ENCODE measurements around the gene TMEM242.

Gene TMEM242

DNA sequence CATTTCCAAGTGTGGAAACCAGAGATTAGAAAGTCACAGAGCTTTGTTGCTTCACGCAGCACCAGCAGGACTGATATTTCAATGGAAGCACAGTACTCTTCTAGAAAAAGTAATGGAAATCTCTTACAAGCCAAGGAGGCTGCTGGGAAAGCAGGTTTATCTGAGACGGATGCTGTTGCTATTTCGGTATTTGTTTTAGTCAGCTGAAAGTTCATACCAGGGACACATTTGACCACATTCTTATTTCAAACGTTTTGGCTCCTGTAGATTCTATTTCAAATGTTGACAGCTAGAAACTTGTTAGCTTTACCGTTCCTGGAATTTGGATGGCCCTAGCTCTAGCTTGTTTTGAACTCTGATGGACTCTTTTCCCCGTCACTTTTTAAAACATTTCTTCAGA, 3.7 kb upstream of the TMEM242 start:
- no peaks in the 10 kb centered on the region for H3K9me3 ChIP-seq (ENCODE audit: insufficient read depth, low read depth, low read length)
- peaks cover 5% of the 10 kb centered on the region for H4K20me1 ChIP-seq (ENCODE audit: insufficient read depth, low read length, poor library complexity, severe bottlenecking)
- H3K9ac ChIP-seq (ENCODE audit: low read depth, low read length, poor library complexity, severe bottlenecking) = no peak overlapping the region
- H3K79me2 ChIP-seq (ENCODE audit: insufficient read depth, low read length) = peaks cover 13% of the 10 kb centered on the region
- H3F3A ChIP-seq (ENCODE audit: low read depth) = no peaks in the 10 kb centered on the region
- H3K9me2 ChIP-seq (replicated peaks; ENCODE audit: low read depth, low read length) = no peaks in the 10 kb centered on the region
- TF ChIP-seq, protein P1, sequence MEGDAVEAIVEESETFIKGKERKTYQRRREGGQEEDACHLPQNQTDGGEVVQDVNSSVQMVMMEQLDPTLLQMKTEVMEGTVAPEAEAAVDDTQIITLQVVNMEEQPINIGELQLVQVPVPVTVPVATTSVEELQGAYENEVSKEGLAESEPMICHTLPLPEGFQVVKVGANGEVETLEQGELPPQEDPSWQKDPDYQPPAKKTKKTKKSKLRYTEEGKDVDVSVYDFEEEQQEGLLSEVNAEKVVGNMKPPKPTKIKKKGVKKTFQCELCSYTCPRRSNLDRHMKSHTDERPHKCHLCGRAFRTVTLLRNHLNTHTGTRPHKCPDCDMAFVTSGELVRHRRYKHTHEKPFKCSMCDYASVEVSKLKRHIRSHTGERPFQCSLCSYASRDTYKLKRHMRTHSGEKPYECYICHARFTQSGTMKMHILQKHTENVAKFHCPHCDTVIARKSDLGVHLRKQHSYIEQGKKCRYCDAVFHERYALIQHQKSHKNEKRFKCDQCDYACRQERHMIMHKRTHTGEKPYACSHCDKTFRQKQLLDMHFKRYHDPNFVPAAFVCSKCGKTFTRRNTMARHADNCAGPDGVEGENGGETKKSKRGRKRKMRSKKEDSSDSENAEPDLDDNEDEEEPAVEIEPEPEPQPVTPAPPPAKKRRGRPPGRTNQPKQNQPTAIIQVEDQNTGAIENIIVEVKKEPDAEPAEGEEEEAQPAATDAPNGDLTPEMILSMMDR (conservative IDR thresholded peaks at IDR 0.05; ENCODE audit: low read length) = no peak
- no peak for TF ChIP-seq EZH2phosphoT487 (IDR thresholded peaks at IDR 0.05; ENCODE audit: borderline replicate concordance)
- H3K4me3 ChIP-seq (ENCODE audit: low read length, poor library complexity, severe bottlenecking) = no peak overlapping the region
- peaks cover 14% of the 10 kb centered on the region for H3K4me1 ChIP-seq (ENCODE audit: insufficient read depth, low read length, poor library complexity, severe bottlenecking)
- no peak overlapping the region for H2AFZ ChIP-seq (ENCODE audit: low read length)
- peaks cover 4% of the 10 kb centered on the region for H3K27me3 ChIP-seq (ENCODE audit: insufficient read depth, low read length, poor library complexity, severe bottlenecking)
- H3K36me3 ChIP-seq (ENCODE audit: insufficient read depth, low read length) = no peaks in the 10 kb centered on the region
- H3K4me2 ChIP-seq (ENCODE audit: low read depth, low read length, poor library complexity, severe bottlenecking) = no peak overlapping the region

DNA sequence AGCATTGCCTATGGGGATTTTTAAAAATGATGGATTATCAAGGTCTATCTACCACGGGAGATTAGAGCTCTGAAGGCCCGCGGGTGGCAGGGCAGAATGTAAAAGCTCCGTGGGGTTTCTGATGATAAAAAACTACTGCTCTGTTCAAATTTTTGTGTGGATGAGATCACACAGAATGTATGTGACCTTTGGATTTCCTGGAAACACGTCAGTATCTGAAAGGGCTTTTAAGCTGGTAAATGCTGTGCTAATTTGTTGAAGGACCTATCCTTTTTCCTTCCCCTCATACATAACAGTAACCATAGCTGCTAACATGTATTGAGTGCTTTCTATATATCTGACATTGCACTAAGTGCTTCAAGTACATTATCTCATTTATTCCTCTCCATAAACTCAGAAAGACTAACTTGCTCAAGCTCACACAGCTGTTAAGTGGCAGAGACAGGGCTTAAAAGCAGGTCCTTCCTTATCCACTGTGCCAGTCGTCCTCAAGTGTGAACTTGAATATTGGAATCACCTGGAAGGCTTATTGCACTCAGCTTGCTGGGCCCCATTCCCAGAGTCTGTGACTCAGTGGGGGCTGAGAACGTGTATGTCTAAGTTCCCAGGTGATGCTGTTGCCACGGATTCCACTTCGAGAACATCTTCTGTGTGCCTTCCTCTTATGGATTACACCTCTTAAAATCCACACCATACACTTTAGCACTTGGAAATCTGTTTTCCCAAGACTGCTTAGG, 1.9 kb upstream of the TMEM242 start:
- H3K9ac ChIP-seq (ENCODE audit: low read depth, low read length, poor library complexity, severe bottlenecking) = no peak overlapping the region
- H3K4me3 ChIP-seq (ENCODE audit: low read length, poor library complexity, severe bottlenecking) = no peak overlapping the region
- peaks cover 21% of the 10 kb centered on the region for H3K79me2 ChIP-seq (ENCODE audit: insufficient read depth, low read length)
- H3K27me3 ChIP-seq (ENCODE audit: insufficient read depth, low read length, poor library complexity, severe bottlenecking) = no peaks in the 10 kb centered on the region
- peaks cover 22% of the 10 kb centered on the region for H3K4me1 ChIP-seq (ENCODE audit: insufficient read depth, low read length, poor library complexity, severe bottlenecking)
- peaks cover 5% of the 10 kb centered on the region for H4K20me1 ChIP-seq (ENCODE audit: insufficient read depth, low read length, poor library complexity, severe bottlenecking)
- TF ChIP-seq, protein P1 (conservative IDR thresholded peaks at IDR 0.05; ENCODE audit: low read length) = no peak
- TF ChIP-seq EZH2phosphoT487 (IDR thresholded peaks at IDR 0.05; ENCODE audit: borderline replicate concordance) = no peak
- H3K36me3 ChIP-seq (ENCODE audit: insufficient read depth, low read length) = no peaks in the 10 kb centered on the region
- H3F3A ChIP-seq (ENCODE audit: low read depth) = no peaks in the 10 kb centered on the region
- no peak overlapping the region for H2AFZ ChIP-seq (ENCODE audit: low read length)
- no peaks in the 10 kb centered on the region for H3K9me3 ChIP-seq (ENCODE audit: insufficient read depth, low read depth, low read length)
- no peak overlapping the region for H3K4me2 ChIP-seq (ENCODE audit: low read depth, low read length, poor library complexity, severe bottlenecking)
- H3K9me2 ChIP-seq (replicated peaks; ENCODE audit: low read depth, low read length) = no peaks in the 10 kb centered on the region

DNA sequence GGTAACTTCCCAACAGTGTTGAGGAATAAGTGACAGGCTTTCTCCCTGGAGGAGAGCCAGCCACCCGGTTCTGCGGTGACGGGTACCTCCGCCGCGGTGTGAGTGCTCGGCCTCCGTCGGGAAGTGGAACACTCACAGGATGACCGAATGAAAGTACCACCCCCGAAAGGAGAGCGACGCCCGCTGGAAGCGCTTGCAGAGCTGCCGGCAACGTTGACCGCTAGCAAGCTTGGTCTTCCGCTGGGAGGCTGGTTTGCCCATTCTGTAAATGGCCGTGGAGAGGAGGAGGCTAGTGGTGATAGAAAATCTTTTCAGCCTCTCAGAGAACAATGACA, 614 bp upstream of the TMEM242 start:
- H3F3A ChIP-seq (ENCODE audit: low read depth) = no peaks in the 10 kb centered on the region
- peaks cover 21% of the 10 kb centered on the region for H3K79me2 ChIP-seq (ENCODE audit: insufficient read depth, low read length)
- H2AFZ ChIP-seq (ENCODE audit: low read length) = peak overlapping the region; percentile 99
- no peaks in the 10 kb centered on the region for H3K9me3 ChIP-seq (ENCODE audit: insufficient read depth, low read depth, low read length)
- TF ChIP-seq, protein P1 (conservative IDR thresholded peaks at IDR 0.05; ENCODE audit: low read length) = no peak
- no peak for TF ChIP-seq EZH2phosphoT487 (IDR thresholded peaks at IDR 0.05; ENCODE audit: borderline replicate concordance)
- H3K4me1 ChIP-seq (ENCODE audit: insufficient read depth, low read length, poor library complexity, severe bottlenecking) = peaks cover 22% of the 10 kb centered on the region
- peak overlapping the region; percentile 87 for H3K9ac ChIP-seq (ENCODE audit: low read depth, low read length, poor library complexity, severe bottlenecking)
- no peaks in the 10 kb centered on the region for H3K27me3 ChIP-seq (ENCODE audit: insufficient read depth, low read length, poor library complexity, severe bottlenecking)
- peak overlapping the region; percentile 83 for H3K4me2 ChIP-seq (ENCODE audit: low read depth, low read length, poor library complexity, severe bottlenecking)
- H3K36me3 ChIP-seq (ENCODE audit: insufficient read depth, low read length) = peaks cover 2% of the 10 kb centered on the region; the same call in 1 of the 2 replicates
- H3K9me2 ChIP-seq (replicated peaks; ENCODE audit: low read depth, low read length) = no peaks in the 10 kb centered on the region
- H4K20me1 ChIP-seq (ENCODE audit: insufficient read depth, low read length, poor library complexity, severe bottlenecking) = peaks cover 5% of the 10 kb centered on the region
- H3K4me3 ChIP-seq (ENCODE audit: low read length, poor library complexity, severe bottlenecking) = peak overlapping the region; percentile 82

All from Loucy (cell line).